Measurements from ENCODE around the gene KCNQ1OT1.

Gene KCNQ1OT1

GRCh38 chr11:2707736-2708135 lies 7.9 kb upstream of the KCNQ1OT1 start:
- peaks cover 11% of the 10 kb centered on the region for H3K9me3 Mint-ChIP-seq
- no peaks in the 10 kb centered on the region for H3K4me1 Mint-ChIP-seq (ENCODE audit: low read depth)
- no peaks in the 10 kb centered on the region for H3K27me3 Mint-ChIP-seq (ENCODE audit: low read depth)
- H3K27ac Mint-ChIP-seq, result no peak overlapping the region
- peaks cover 2% of the 10 kb centered on the region for H3K36me3 Mint-ChIP-seq (ENCODE audit: low read depth)
- no peak overlapping the region for H3K4me3 Mint-ChIP-seq
- DNase-seq (ENCODE audit: low spot score), result no peak

- Mint-ChIP-seq H3K9me3 (peaks cover 11% of the 10 kb centered on the region), H3K27ac (no peak overlapping the region), H3K27me3 (ENCODE audit: low read depth) (no peaks in the 10 kb centered on the region), H3K4me1 (ENCODE audit: low read depth) (no peaks in the 10 kb centered on the region), H3K36me3 (ENCODE audit: low read depth) (peaks cover 2% of the 10 kb centered on the region), H3K4me3 (no peak overlapping the region)
- no peak for DNase-seq (ENCODE audit: low spot score)
Observed at GRCh38 chr11:2706321-2706720, 6.5 kb upstream of the KCNQ1OT1 start.

- peaks cover 5% of the 10 kb centered on the region for H3K9me3 Mint-ChIP-seq
- H3K36me3 Mint-ChIP-seq (ENCODE audit: low read depth), result peaks cover 2% of the 10 kb centered on the region
- no peak for DNase-seq (ENCODE audit: low spot score)
- H3K4me3 Mint-ChIP-seq, result no peak overlapping the region
- H3K27me3 Mint-ChIP-seq (ENCODE audit: low read depth), result no peaks in the 10 kb centered on the region
- H3K4me1 Mint-ChIP-seq (ENCODE audit: low read depth), result no peaks in the 10 kb centered on the region
- no peak overlapping the region for H3K27ac Mint-ChIP-seq
Observed at GRCh38 chr11:2704896-2705606, 5.3 kb upstream of the KCNQ1OT1 start.

GRCh38 chr11:2704356-2704755 lies 4.6 kb upstream of the KCNQ1OT1 start:
- no peak for DNase-seq (ENCODE audit: low spot score)
- no peak overlapping the region for H3K27ac Mint-ChIP-seq
- no peaks in the 10 kb centered on the region for H3K27me3 Mint-ChIP-seq (ENCODE audit: low read depth)
- H3K4me1 Mint-ChIP-seq (ENCODE audit: low read depth), result no peaks in the 10 kb centered on the region
- H3K4me3 Mint-ChIP-seq, result no peak overlapping the region
- H3K36me3 Mint-ChIP-seq (ENCODE audit: low read depth), result peaks cover 2% of the 10 kb centered on the region
- peaks cover 5% of the 10 kb centered on the region for H3K9me3 Mint-ChIP-seq

- H3K4me1 Mint-ChIP-seq (ENCODE audit: low read depth), result peaks cover 4% of the 10 kb centered on the region
- H3K27ac Mint-ChIP-seq, result no peak overlapping the region
- no peaks in the 10 kb centered on the region for H3K27me3 Mint-ChIP-seq (ENCODE audit: low read depth)
- no peak for DNase-seq (ENCODE audit: low spot score)
- H3K4me3 Mint-ChIP-seq, result no peak overlapping the region
- H3K9me3 Mint-ChIP-seq, result peaks cover 5% of the 10 kb centered on the region
- peaks cover 2% of the 10 kb centered on the region for H3K36me3 Mint-ChIP-seq (ENCODE audit: low read depth)
Observed at GRCh38 chr11:2703363-2704141, 3.8 kb upstream of the KCNQ1OT1 start.

- no peak overlapping the region for H3K27ac Mint-ChIP-seq
- peaks cover 3% of the 10 kb centered on the region for H3K27me3 Mint-ChIP-seq (ENCODE audit: low read depth)
- H3K4me1 Mint-ChIP-seq (ENCODE audit: low read depth), result peaks cover 8% of the 10 kb centered on the region
- no peak for DNase-seq (ENCODE audit: low spot score)
- H3K4me3 Mint-ChIP-seq, result no peak overlapping the region
- peaks cover 4% of the 10 kb centered on the region for H3K36me3 Mint-ChIP-seq (ENCODE audit: low read depth)
- peaks cover 5% of the 10 kb centered on the region for H3K9me3 Mint-ChIP-seq
Observed at GRCh38 chr11:2702771-2703362, 3.1 kb upstream of the KCNQ1OT1 start.

GRCh38 chr11:2701898-2702434 lies 2.2 kb upstream of the KCNQ1OT1 start:
- no peak for DNase-seq (ENCODE audit: low spot score)
- H3K36me3 Mint-ChIP-seq (ENCODE audit: low read depth), result peaks cover 4% of the 10 kb centered on the region
- H3K27ac Mint-ChIP-seq, result no peak overlapping the region
- peaks cover 5% of the 10 kb centered on the region for H3K9me3 Mint-ChIP-seq
- peaks cover 14% of the 10 kb centered on the region for H3K4me1 Mint-ChIP-seq (ENCODE audit: low read depth)
- H3K27me3 Mint-ChIP-seq (ENCODE audit: low read depth), result peaks cover 3% of the 10 kb centered on the region
- H3K4me3 Mint-ChIP-seq, result peak overlapping the region; percentile 68

GRCh38 chr11:2701230-2701629 lies 1.4 kb upstream of the KCNQ1OT1 start:
- Mint-ChIP-seq H3K4me3 (peak overlapping the region; percentile 68), H3K9me3 (peaks cover 5% of the 10 kb centered on the region), H3K36me3 (ENCODE audit: low read depth) (peaks cover 4% of the 10 kb centered on the region), H3K4me1 (ENCODE audit: low read depth) (peaks cover 14% of the 10 kb centered on the region), H3K27ac (peak overlapping the region; percentile 49), H3K27me3 (ENCODE audit: low read depth) (peaks cover 3% of the 10 kb centered on the region)
- no peak for DNase-seq (ENCODE audit: low spot score)

- Mint-ChIP-seq H3K4me1 (ENCODE audit: low read depth) (peaks cover 14% of the 10 kb centered on the region), H3K36me3 (ENCODE audit: low read depth) (peaks cover 2% of the 10 kb centered on the region), H3K27me3 (ENCODE audit: low read depth) (peaks cover 3% of the 10 kb centered on the region), H3K27ac (peak overlapping the region; percentile 49), H3K4me3 (peak overlapping the region; percentile 68), H3K9me3 (peaks cover under 1% of the 10 kb centered on the region)
- DNase-seq (ENCODE audit: low spot score), result peak; percentile 38
Observed at GRCh38 chr11:2700415-2701211, 819 bp upstream of the KCNQ1OT1 start.

GRCh38 chr11:2699185-2699530 lies 636 bp downstream of the KCNQ1OT1 start:
- no peak for DNase-seq (ENCODE audit: low spot score)

GRCh38 chr11:2698386-2699184 lies 1.2 kb downstream of the KCNQ1OT1 start:
- H3K4me3 Mint-ChIP-seq, result peak overlapping the region; percentile 85
- H3K36me3 Mint-ChIP-seq (ENCODE audit: low read depth), result peaks cover 2% of the 10 kb centered on the region
- H3K4me1 Mint-ChIP-seq (ENCODE audit: low read depth), result peaks cover 14% of the 10 kb centered on the region
- H3K27ac Mint-ChIP-seq, result no peak overlapping the region
- H3K27me3 Mint-ChIP-seq (ENCODE audit: low read depth), result peaks cover 3% of the 10 kb centered on the region
- DNase-seq (ENCODE audit: low spot score), result no peak
- H3K9me3 Mint-ChIP-seq, result no peaks in the 10 kb centered on the region

More at GRCh38 chr11:2699185-2699530, 636 bp downstream of the KCNQ1OT1 start:
- Mint-ChIP-seq H3K27me3 (ENCODE audit: low read depth) (peaks cover 3% of the 10 kb centered on the region), H3K36me3 (ENCODE audit: low read depth) (peaks cover 2% of the 10 kb centered on the region), H3K4me1 (ENCODE audit: low read depth) (peaks cover 14% of the 10 kb centered on the region), H3K27ac (peak overlapping the region; percentile 62), H3K9me3 (no peaks in the 10 kb centered on the region), H3K4me3 (peak overlapping the region; percentile 85)

GRCh38 chr11:2697866-2698265 lies 1.9 kb downstream of the KCNQ1OT1 start:
- H3K27me3 Mint-ChIP-seq (ENCODE audit: low read depth), result peaks cover 3% of the 10 kb centered on the region
- H3K27ac Mint-ChIP-seq, result no peak overlapping the region
- H3K9me3 Mint-ChIP-seq, result no peaks in the 10 kb centered on the region
- peaks cover 14% of the 10 kb centered on the region for H3K4me1 Mint-ChIP-seq (ENCODE audit: low read depth)
- no peak overlapping the region for H3K4me3 Mint-ChIP-seq
- H3K36me3 Mint-ChIP-seq (ENCODE audit: low read depth), result peaks cover 2% of the 10 kb centered on the region
- no peak for DNase-seq (ENCODE audit: low spot score)

- Mint-ChIP-seq H3K4me1 (ENCODE audit: low read depth) (peaks cover 14% of the 10 kb centered on the region), H3K36me3 (ENCODE audit: low read depth) (peaks cover 2% of the 10 kb centered on the region), H3K27ac (no peak overlapping the region), H3K27me3 (ENCODE audit: low read depth) (peaks cover 3% of the 10 kb centered on the region), H3K9me3 (no peaks in the 10 kb centered on the region), H3K4me3 (no peak overlapping the region)
- no peak for DNase-seq (ENCODE audit: low spot score)
Observed at GRCh38 chr11:2696455-2696854, 3.3 kb downstream of the KCNQ1OT1 start.

Data from T-helper 2 cell treated with Interferon-gamma antibody and Interleukin-4, amounts not matched to agents 5 μg/mL and 100 μg/mL, for 36 hours (primary cell).